GM21526 (cell line): ENCODE measurements around the gene TAS1R2.

Source experiments
- ATAC-seq: cut with Tn5 transposase; IDR thresholded peaks from one replicate; pipeline ENCODE4 v1.9.1; 2021; ENCODE audit warnings: moderate library complexity; ENCODE audit not compliant: unreplicated experiment, low FRiP score

TAS1R2 gene

GRCh38 chr1:18829671-18830070 is 29.8 kb downstream of the TAS1R2 start:
- no peak for ATAC-seq

GRCh38 chr1:18828224-18828623 is 31.2 kb downstream of the TAS1R2 start:
- ATAC-seq = no peak

- ATAC-seq = no peak
Observed at GRCh38 chr1:18823438-18823837, 36.0 kb downstream of the TAS1R2 start.

GRCh38 chr1:18820791-18821641 is 38.4 kb downstream of the TAS1R2 start:
- ATAC-seq = no peak

- no peak for ATAC-seq
Observed at GRCh38 chr1:18819986-18820790, 39.3 kb downstream of the TAS1R2 start.

GRCh38 chr1:18819203-18819602 is 40.3 kb downstream of the TAS1R2 start:
- no peak for ATAC-seq

GRCh38 chr1:18817795-18818435 is 41.5 kb downstream of the TAS1R2 start:
- ATAC-seq = no peak

GRCh38 chr1:18817316-18817715 is 42.1 kb downstream of the TAS1R2 start:
- no peak for ATAC-seq

- ATAC-seq = no peak
Observed at GRCh38 chr1:18816808-18817207, 42.7 kb downstream of the TAS1R2 start.

GRCh38 chr1:18814874-18815531 is 44.5 kb downstream of the TAS1R2 start:
- ATAC-seq = no peak

- ATAC-seq = no peak
Observed at GRCh38 chr1:18814425-18814824, 45.0 kb downstream of the TAS1R2 start.

- no peak for ATAC-seq
Observed at GRCh38 chr1:18812453-18812939, 47.0 kb downstream of the TAS1R2 start.

- no peak for ATAC-seq
Observed at GRCh38 chr1:18811733-18812452, 47.6 kb downstream of the TAS1R2 start.

GRCh38 chr1:18809953-18810899 is 49.2 kb downstream of the TAS1R2 start:
- no peak for ATAC-seq

GRCh38 chr1:18808550-18808949 is 50.9 kb downstream of the TAS1R2 start:
- ATAC-seq = no peak

- ATAC-seq = no peak
Observed at GRCh38 chr1:18807334-18808063, 52.0 kb downstream of the TAS1R2 start.

- no peak for ATAC-seq
Observed at GRCh38 chr1:18805925-18806849, 53.3 kb downstream of the TAS1R2 start.
